ENCODE measurements around the gene TWIST2. TPM values are rescaled to one million over a fixed set of nuclear protein-coding genes. Genes with fewer than 3 reads are reported as not detected.

TWIST2 gene
- polyA plus RNA-seq, 1 of the 3 experiments (the other 2 are of a cell fraction), result 19.5 TPM

DNA sequence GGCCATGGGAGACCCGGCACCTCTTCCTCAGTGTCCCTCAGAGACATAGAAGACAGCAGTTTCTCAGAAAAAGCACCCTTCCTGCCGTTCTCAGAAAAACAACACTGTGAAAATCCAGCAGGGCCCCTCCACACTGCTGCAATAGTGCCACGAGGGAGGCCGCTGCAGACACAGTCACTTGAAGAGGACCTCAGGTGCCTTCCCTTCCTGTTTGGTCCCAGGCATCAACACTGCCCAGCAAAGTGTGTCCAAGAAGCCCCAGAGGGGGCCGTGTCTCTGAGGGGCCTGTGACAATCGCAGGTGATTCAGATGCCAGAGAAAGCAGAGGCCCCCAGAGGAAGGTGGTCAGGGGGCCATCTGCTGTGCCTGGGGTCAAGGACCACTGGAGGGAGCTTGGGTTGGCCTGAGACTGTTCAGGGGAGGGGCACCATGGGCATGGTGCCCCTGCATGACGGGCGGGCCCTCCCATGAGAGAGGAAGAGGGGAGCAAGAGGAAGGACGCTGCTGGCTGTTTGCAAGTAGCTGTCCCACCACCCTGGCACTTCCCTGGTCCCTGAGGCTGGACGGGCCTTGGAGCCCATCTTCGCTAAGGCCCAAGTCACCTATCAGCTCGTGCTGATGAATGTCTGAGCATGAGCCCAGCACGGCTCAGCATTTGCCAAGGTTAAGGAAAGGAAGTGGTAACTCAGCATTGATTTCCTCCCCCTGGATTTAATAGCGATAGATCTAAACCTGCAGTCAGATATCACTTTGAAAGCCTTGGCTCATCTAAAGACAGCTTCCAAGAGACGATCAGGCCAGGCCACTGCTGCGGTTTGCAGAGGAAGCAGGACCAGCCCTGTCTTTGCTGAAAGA is 9.1 kb downstream of the TWIST2 start:
- POLR2A ChIA-PET, result no interaction called here
- Histone ChIP-seq H3K9ac (no peak overlapping the region), H3K36me3 (replicated peaks in 1 of 2; ENCODE audit: control insufficient read depth in 1 of 2, insufficient read depth in 2 of 2, low read length in 1 of 2) (peaks cover 0 to 3% of the 10 kb centered on the region in 2 experiments), H3K9me3 (no peaks in the 10 kb centered on the region), H3K27me3 (ENCODE audit: insufficient read depth) (no peaks in the 10 kb centered on the region), H3K9me2 (no peaks in the 10 kb centered on the region), H3F3A (replicated peaks; ENCODE audit: insufficient read depth) (no peaks in the 10 kb centered on the region), H3K4me3 (ENCODE audit: low read depth in 2 of 2, low read length in 1 of 2) (no peak overlapping the region), H3K27ac (ENCODE audit: low read depth in 2 of 2, low read length in 1 of 2) (no peak overlapping the region), H3K4me1 (ENCODE audit: control insufficient read depth in 1 of 2, insufficient read depth in 2 of 2, low read depth in 1 of 2, low read length in 1 of 2) (no peaks in the 10 kb centered on the region), H4K20me1 (ENCODE audit: insufficient read depth) (no peaks in the 10 kb centered on the region), H2AFZ (ENCODE audit: low read depth) (no peak overlapping the region), H3K79me2 (ENCODE audit: insufficient read depth) (peaks cover 3% of the 10 kb centered on the region), H3K4me2 (no peak overlapping the region)
- no peak for DNase-seq
- 83% methylated on average over 5 of the region's 16 CpGs for WGBS (ENCODE audit: low lambda C conversion rate)
- CTCF ChIA-PET, result no interaction called here
- TF ChIP-seq JUND (IDR thresholded peaks at IDR 0.05) (no peak), CHD2 (IDR thresholded peaks at IDR 0.05; ENCODE audit: low read length, partially characterized antibody) (no peak), TEAD4 (IDR thresholded peaks at IDR 0.05; ENCODE audit: borderline replicate concordance, insufficient read depth) (no peak), MXI1 (IDR thresholded peaks at IDR 0.05; ENCODE audit: low read depth, low read length) (no peak), SMC3 (IDR thresholded peaks at IDR 0.05; ENCODE audit: low read depth, low read length) (no peak), NFIC (IDR thresholded peaks at IDR 0.05; ENCODE audit: borderline replicate concordance) (no peak), RAD21 (IDR thresholded peaks at IDR 0.05; ENCODE audit: low read length) (no peak), YY1 (IDR thresholded peaks at IDR 0.05; ENCODE audit: low read depth) (no peak), ELF1 (IDR thresholded peaks at IDR 0.05) (no peak)
- TF ChIP-seq, protein P1, sequence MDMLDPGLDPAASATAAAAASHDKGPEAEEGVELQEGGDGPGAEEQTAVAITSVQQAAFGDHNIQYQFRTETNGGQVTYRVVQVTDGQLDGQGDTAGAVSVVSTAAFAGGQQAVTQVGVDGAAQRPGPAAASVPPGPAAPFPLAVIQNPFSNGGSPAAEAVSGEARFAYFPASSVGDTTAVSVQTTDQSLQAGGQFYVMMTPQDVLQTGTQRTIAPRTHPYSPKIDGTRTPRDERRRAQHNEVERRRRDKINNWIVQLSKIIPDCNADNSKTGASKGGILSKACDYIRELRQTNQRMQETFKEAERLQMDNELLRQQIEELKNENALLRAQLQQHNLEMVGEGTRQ (IDR thresholded peaks at IDR 0.05; ENCODE audit: borderline replicate concordance, low read depth, low read length), result no peak
- TF ChIP-seq, protein P2, sequence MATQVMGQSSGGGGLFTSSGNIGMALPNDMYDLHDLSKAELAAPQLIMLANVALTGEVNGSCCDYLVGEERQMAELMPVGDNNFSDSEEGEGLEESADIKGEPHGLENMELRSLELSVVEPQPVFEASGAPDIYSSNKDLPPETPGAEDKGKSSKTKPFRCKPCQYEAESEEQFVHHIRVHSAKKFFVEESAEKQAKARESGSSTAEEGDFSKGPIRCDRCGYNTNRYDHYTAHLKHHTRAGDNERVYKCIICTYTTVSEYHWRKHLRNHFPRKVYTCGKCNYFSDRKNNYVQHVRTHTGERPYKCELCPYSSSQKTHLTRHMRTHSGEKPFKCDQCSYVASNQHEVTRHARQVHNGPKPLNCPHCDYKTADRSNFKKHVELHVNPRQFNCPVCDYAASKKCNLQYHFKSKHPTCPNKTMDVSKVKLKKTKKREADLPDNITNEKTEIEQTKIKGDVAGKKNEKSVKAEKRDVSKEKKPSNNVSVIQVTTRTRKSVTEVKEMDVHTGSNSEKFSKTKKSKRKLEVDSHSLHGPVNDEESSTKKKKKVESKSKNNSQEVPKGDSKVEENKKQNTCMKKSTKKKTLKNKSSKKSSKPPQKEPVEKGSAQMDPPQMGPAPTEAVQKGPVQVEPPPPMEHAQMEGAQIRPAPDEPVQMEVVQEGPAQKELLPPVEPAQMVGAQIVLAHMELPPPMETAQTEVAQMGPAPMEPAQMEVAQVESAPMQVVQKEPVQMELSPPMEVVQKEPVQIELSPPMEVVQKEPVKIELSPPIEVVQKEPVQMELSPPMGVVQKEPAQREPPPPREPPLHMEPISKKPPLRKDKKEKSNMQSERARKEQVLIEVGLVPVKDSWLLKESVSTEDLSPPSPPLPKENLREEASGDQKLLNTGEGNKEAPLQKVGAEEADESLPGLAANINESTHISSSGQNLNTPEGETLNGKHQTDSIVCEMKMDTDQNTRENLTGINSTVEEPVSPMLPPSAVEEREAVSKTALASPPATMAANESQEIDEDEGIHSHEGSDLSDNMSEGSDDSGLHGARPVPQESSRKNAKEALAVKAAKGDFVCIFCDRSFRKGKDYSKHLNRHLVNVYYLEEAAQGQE (IDR thresholded peaks at IDR 0.05; ENCODE audit: low read depth, low read length), result no peak
- TF ChIP-seq, protein P3, sequence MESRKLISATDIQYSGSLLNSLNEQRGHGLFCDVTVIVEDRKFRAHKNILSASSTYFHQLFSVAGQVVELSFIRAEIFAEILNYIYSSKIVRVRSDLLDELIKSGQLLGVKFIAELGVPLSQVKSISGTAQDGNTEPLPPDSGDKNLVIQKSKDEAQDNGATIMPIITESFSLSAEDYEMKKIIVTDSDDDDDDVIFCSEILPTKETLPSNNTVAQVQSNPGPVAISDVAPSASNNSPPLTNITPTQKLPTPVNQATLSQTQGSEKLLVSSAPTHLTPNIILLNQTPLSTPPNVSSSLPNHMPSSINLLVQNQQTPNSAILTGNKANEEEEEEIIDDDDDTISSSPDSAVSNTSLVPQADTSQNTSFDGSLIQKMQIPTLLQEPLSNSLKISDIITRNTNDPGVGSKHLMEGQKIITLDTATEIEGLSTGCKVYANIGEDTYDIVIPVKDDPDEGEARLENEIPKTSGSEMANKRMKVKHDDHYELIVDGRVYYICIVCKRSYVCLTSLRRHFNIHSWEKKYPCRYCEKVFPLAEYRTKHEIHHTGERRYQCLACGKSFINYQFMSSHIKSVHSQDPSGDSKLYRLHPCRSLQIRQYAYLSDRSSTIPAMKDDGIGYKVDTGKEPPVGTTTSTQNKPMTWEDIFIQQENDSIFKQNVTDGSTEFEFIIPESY (IDR thresholded peaks at IDR 0.05; ENCODE audit: borderline replicate concordance, low read depth), result no peak
